Stimulated activated CD8-positive, alpha-beta memory T cell treated with anti-CD3 and anti-CD28 coated beads, Interleukin-15, amount 100 ng/mL, for 4 hours (primary cell): Measurements from ENCODE around the gene GOT2.
"Not testable (repeated sequence)": the region's sequence is repeated elsewhere in the genome, so short reads cannot be mapped to it uniquely, and the experiment has no call there.

Source experiments
- DNase-seq, 2 donors: peaks; one replicate each; pipeline ENCODE4 v3.0.0-alpha.2; 2020; ENCODE audit warnings: low read depth in 2 of 2

The GOT2 gene

GRCh38 chr16:58733671-58734458, at the start of gene GOT2:
TSS of gene GOT2 (minus strand) at chr16:58734316. CDS start at chr16:58734228, 88 bp downstream.
- peak; percentile 60 to 62 for DNase-seq

GRCh38 chr16:58779291-58779690, 45.2 kb upstream of the GOT2 start:
- DNase-seq: not testable (repeated sequence)

GRCh38 chr16:58773870-58774269, 39.8 kb upstream of the GOT2 start:
- DNase-seq: no peak

- DNase-seq: no peak
Observed at GRCh38 chr16:58768145-58768544, 34.0 kb upstream of the GOT2 start.

GRCh38 chr16:58767581-58767980, 33.5 kb upstream of the GOT2 start:
- no peak for DNase-seq

- no peak for DNase-seq
Observed at GRCh38 chr16:58756650-58757332, 22.7 kb upstream of the GOT2 start.

GRCh38 chr16:58755989-58756649, 22.0 kb upstream of the GOT2 start:
- peak; percentile 45 to 65 for DNase-seq

- DNase-seq: no peak
Observed at GRCh38 chr16:58753711-58754134, 19.6 kb upstream of the GOT2 start.

- no peak for DNase-seq
Observed at GRCh38 chr16:58744497-58744896, 10.4 kb upstream of the GOT2 start.

- no peak for DNase-seq
Observed at GRCh38 chr16:58741976-58742375, 7.9 kb upstream of the GOT2 start.

GRCh38 chr16:58741166-58741565, 7.0 kb upstream of the GOT2 start:
- no peak for DNase-seq

- DNase-seq: no peak
Observed at GRCh38 chr16:58738672-58739296, 4.7 kb upstream of the GOT2 start.

- DNase-seq: not testable (repeated sequence)
Observed at GRCh38 chr16:58736341-58736740, 2.2 kb upstream of the GOT2 start.

- DNase-seq: no peak
Observed at GRCh38 chr16:58734459-58734787, 307 bp upstream of the GOT2 start.

- DNase-seq: no peak
Observed at GRCh38 chr16:58733248-58733670, 857 bp downstream of the GOT2 start.

GRCh38 chr16:58732545-58733247, 1.4 kb downstream of the GOT2 start:
- DNase-seq: no peak

GRCh38 chr16:58730724-58731370, 3.3 kb downstream of the GOT2 start:
- no peak for DNase-seq

- no peak for DNase-seq
Observed at GRCh38 chr16:58727796-58728568, 6.1 kb downstream of the GOT2 start.

- DNase-seq: no peak
Observed at GRCh38 chr16:58727028-58727781, 6.9 kb downstream of the GOT2 start.

- DNase-seq: no peak
Observed at GRCh38 chr16:58723109-58723508, 11.0 kb downstream of the GOT2 start.
